NOMO-1 treated with DMSO at 0.1 percent for 48 hours (cell line): Measurements from ENCODE around the gene MLST8.

Source experiments
- DNase-seq: peaks from one replicate; lab custom pipeline; 2025; ENCODE audit not compliant: unreplicated experiment; lab: John Stamatoyannopoulos, UW

The MLST8 gene

DNA sequence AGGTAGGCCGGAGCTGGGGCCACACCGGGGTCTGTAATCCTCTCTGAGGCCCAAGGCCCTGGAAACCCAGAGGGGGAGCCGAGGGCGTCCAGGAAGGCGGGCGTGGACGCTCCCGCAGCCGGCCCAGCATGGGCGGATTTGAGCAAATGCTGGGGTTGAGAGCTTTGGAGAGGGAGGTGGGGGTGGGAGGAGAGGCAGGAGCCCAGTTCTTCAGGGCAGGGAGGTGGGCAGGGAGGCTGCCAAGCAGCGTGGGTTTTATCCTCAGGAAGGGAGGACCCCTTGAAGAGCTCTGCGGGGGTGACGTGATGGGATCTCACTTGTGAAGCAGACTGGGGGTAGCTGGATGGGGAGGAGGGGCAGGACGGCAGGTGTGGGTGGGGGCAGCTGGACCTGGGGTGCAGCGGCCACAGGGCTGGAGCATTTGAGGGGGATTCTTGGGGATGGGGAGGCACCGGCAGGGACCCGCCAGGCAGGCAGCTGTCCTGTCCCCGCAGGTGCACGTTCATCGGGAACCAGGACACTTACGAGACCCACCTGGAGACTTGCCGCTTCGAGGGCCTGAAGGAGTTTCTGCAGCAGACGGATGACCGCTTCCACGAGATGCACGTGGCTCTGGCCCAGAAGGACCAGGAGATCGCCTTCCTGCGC lies 32.4 kb upstream of the MLST8 start:
- no peak for DNase-seq

DNA sequence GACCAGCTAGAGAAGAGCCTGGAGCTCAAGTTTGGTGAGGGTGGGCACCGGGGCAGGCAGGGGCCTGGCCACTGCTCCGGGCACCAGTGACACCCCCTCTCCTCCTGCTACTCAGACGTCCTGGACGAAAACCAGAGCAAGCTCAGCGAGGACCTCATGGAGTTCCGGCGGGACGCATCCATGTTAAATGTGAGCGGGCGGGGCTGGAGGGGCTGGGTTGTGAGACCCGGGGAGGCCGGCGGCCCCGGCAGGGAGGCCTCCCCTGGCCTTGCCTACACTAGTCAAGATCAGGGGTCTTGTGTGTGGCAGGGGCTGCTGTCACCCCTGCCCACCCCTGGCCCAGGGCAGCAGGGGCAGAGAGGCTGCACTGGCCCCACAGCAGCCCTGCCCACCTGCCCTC lies 31.9 kb upstream of the MLST8 start:
- DNase-seq: no peak

DNA sequence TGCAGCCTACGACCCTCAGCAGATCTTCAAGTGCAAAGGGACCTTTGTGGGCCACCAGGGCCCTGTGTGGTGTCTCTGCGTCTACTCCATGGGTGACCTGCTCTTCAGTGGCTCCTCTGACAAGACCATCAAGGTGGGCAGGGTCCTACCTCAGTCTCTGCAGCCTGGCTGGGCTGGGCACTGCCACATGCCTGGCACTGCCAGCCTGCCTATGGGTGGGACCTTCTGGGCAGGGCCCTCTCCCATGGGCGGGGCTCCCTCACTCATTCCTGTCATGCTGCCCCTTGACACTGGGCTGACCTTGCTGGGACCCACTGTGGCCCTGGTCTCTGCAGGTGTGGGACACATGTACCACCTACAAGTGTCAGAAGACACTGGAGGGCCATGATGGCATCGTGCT lies 31.3 kb upstream of the MLST8 start:
- no peak for DNase-seq

DNA sequence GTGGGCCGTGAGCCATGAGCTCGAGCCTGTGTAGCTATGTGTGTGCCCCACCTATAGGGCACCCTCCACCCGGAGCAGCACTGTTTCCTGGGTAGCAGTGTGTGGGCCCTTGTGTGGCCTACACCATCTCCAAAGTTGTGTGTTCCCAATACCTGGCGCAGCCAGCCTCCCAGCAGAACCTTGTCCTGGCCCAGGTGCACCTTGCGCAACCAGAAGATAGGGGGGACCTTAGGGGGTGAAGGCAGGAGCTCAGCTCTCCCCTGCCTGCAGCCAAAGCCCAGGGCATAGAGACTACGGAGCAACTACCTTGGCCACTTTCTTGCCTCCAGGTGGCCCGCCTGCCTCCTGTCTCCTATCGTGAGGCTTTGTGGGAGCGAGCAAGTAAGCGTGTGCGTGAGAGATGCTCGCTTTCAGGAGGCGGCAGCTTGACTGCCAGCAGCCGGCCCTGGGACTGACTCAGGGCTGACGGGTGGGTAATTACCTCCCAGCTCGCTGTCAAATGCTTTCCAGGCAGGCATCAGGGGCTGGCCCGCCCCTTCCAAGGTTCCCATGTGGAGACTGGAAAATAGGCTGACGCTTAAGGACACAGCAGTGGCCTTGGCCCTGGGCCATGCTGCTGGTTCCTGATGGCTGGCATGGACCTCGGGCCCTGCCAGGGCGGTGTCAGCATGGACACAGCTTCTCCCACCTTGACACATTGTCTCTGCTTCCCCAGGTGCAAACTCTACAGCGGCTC lies 30.7 kb upstream of the MLST8 start:
- no peak for DNase-seq

DNA sequence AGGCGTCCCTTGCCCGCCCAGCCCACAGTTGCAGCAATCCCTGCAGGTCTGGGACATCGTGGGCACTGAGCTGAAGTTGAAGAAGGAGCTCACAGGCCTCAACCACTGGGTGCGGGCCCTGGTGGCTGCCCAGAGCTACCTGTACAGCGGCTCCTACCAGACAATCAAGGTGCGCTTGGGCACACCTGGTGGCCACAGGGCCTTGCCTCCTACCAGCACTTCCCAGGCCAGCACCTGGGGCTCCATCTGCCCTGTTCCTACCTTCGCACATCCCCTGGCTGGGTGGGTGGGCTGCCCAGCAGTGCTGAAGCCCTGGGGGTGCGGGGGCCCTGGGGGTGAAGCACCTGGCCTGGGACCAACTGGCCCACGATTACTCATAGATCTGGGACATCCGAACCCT lies 29.8 kb upstream of the MLST8 start:
- DNase-seq: no peak

DNA sequence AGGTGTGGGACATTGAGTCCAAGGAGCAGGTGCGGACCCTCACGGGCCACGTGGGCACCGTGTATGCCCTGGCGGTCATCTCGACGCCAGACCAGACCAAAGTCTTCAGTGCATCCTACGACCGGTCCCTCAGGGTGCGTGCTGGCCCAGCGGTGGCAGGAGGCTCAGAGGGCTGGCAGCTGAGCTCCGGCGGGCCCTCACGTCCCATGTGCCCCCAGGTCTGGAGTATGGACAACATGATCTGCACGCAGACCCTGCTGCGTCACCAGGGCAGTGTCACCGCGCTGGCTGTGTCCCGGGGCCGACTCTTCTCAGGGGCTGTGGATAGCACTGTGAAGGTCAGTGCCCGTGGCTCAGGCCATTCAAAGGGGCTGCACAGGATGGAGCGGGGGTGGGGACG lies 29.2 kb upstream of the MLST8 start:
- DNase-seq: no peak

DNA sequence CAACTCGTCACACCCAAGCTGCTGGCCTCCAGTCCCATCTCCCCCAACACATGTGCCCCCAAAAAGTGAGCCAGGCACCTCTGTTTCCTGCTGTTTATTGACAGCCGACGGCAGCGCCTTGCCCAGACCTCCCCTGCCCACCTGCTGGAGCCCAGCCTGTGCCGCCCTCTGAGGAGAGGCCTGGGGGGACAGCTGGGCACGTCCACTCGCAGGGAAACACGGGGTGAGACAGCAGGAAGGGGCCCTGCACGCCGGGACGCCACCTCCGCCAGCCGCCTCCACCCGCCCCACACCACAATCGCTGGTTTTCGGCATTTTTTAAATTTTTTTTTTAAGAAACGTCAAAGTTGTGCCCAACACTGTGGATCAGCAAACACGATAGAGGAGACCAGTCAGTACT lies 28.2 kb upstream of the MLST8 start:
- DNase-seq: no peak

DNA sequence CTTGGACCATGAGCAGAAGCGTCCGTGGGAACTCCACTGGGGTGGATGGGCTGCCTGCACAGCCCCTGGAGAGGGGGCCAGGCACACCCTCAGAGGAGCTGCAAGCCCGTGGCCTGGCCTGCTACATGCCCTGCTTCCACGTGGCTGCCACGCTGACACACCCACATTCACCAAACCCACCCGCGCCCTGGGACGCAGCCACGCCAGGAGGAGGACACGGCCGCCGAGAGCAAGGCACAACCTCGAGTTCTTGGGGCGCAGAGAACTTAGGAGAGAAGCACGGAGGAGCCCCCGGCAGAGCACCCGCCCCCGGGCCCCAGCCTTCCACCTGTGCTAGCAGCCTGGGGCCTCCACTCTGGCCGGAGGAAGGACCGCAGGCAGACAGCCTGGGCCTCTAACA lies 27.7 kb upstream of the MLST8 start:
- no peak for DNase-seq

DNA sequence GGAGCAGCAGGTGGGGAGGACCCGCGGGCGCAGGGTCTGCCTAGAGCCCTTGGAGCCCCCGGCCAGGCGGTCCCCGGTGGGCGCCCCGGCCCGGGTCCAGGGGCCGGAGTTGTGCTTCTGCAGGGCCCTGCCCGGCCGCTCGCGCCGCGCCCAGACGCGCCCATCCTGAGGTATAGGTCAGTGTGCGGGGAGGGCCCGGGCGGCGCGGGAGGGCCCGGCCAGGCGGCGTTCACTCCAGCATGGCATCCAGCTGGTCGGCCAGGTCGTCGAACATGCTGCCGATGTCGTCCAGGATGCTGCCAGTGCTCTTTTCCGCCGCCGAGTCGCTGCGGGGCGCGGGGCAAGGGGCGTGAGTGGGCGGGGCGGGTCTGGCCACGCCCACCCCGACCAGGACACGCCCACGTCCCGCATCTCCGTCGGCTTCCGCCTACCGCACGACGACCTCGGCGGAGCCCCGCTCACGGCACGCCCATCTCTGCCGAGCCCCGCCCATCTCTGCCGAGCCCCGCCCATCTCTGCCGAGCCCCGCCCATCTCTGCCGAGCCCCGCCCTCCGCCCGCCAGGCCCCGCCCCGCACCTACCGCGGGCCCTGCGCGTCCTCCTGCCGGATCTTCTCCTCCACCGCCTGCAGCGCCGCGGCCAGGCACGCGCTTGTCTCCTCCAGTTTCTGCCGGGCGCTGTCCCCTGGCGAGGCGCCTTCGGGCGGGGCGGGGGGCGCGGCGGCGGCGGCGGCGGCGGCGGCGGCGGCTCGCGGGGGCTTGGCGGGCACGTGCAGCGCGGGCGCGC lies 26.7 kb upstream of the MLST8 start:
- no peak for DNase-seq

DNA sequence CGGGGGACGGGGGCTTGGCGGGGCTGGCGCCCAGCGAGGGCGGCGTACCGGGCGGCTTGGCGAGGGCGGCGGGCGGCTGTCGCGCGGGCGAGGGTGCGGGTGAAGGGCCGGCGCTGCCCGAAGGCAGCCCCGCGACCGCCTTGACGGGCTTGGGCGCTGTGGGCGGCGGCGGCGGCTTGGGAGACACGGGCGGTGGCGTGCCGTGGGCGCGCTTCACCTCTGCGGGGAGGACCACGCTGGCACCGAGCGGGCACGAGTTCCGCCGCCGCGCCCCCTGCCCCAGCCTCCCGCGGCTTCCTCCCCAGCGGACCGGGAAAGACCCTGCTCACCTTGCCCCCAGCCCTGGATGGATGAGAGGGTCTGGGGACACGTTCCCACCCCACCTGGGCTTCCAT lies 26.1 kb upstream of the MLST8 start:
- DNase-seq: no peak

DNA sequence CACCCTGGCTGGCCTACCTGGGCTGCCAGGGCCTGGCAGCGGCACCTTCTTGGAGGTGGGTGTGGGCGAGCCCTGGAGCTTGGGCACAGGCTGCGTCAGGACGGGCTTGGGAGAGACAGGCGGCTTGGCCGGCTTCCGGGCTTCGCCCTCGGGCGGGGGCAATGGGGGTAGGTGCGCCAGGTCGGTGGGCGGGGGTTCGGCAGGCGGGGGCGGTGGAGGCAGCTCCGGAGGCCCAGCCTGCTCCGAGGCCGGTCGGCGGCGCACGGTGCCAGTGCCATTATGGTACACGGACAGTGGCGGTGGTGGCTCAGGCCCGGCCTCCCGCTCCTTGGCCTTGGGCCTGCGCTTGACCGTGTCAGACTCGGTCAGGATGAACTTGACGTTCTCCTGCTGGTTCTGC lies 25.7 kb upstream of the MLST8 start:
- no peak for DNase-seq

DNA sequence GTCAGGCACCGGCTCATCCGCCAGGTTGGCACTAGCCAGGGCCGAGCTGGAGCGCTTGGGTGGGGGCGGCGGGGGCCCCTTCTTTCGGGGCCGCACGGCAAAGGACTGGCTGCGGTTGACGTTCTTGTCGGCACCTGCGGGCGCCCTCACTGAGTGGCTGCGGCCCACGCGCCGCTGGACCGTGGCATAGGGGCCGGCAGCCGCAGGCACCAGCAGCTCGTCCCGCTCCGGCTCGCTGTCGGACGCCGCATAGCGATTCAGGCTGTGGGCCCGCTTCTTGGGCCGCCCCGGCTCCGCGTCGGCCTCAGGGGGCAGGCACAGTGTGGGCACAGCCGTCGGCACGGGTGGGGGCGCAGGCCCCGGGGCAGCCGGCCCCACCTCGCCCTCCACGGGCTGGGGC lies 24.8 kb upstream of the MLST8 start:
- DNase-seq: no peak

DNA sequence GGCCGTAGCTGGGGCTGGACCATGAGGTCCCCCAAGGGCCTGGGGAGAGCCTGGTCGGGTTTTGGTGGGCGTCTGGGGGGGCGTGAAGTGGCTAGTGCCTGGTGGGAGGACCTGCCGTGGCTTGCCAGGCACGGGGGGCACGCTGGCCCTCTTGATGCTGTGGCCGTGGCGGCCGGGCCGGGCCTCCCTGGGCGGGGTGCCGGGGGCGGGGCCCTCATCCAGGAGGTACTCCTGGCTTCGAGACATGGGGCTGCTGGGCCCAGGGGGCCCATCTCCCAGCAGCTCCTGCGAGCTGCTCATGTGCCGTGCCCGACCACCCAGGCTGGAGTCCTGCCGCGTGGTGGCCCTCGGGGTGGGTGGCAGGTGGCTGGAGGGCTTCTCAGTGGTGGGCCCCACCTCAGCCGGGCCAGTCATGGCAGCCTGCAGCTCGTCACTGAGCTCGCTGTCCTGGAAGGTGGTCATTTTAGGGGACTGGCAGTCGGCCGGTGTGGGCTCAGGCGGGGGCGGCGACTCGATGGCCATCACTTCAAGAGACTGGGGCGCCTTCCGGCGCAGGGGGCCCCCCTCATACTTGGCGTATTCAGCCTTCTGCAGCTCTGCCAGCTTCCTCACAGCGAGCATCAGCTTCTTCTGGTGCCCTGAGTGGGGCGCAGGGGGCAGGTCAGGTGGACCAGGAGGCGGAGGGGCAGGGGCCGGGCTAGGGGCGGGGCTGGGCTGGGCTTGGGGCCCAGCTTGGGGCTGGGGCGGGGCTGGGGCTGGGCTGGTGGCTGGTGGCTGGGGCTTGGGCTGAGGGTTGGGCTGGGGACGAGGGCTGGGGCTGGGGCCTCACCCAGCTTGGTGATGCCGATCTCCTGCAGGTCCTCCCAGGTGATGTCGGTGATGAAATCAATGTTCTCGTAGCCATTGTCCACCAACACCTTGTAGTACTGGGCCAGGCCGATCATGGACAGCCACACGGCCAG lies 24.0 kb upstream of the MLST8 start:
- DNase-seq: no peak

DNA sequence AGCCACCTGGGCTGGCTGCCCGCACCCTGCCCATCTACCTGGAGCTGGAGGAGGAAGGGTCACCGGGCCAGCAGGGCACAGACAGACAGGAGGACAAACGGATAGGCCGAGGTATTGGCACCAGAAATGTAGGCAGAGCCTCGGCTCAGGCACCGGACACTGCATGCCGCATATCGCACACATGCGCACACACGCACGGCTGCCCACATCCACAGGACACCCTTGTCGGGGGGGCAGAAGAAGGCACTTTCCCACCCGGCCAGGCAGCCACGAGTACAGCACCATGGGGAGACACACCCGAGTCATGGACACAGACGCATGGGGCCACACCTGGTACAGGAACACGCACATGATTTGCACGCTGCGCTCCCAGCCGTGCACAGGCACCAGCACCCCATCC lies 23.3 kb upstream of the MLST8 start:
- DNase-seq: no peak

DNA sequence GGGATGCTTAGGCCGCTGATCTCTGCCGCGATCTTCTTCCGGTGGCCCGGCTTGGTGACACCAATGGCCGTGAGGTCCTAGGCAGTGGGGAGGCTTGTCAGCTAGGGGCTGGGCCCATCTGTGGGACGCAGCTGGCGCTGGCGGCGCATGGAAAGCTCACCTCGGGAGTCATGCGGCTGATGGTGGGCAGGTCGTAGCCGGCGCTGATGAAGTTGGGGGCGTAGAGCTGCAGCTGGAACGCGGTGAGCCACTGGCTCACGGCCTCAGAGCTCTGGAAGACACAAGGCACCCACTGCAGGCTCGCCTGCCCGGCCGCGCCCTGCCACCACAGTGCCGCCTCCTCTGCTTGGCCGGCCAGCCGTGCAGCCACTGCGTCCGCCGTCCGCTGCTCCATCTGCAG lies 21.6 kb upstream of the MLST8 start:
- no peak for DNase-seq

DNA sequence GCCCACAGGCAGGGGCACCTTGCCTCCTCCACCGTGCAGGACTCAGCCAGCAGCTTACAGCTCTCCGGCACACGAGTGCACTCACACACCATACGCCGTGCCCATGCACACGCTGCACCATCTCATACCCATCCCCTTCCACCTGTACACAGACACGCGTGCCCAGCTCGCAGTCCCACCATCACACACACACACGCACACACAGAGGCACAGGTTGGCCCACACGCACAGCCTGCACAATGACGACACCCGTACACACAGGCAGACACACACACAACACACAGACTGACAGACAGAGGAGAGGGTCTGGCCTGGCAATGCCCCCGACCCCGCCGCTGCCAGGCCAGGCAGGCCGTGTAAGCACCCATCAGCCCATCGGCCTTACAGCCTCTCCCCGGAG lies 20.9 kb upstream of the MLST8 start:
- no peak for DNase-seq

DNA sequence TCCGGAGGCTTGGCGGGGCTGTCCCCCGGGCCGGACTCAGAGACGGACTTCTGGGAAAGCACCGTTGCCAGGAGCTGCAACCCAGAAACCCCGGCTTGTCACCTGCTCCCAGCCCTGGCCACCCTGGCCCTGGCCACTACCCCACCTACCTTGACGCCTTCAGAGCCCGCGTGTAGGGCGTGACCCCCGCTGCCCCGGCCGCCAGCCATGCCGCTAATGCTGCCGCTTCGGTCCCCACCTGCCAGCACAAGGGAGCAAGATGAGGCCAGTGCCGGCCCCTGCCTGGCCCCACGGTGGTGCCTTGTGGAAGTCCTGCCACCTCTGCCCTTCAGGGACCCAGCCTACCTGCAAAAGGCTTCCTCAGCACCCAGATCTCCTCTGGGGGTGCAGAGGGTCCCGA lies 20.3 kb upstream of the MLST8 start:
- DNase-seq: no peak

DNA sequence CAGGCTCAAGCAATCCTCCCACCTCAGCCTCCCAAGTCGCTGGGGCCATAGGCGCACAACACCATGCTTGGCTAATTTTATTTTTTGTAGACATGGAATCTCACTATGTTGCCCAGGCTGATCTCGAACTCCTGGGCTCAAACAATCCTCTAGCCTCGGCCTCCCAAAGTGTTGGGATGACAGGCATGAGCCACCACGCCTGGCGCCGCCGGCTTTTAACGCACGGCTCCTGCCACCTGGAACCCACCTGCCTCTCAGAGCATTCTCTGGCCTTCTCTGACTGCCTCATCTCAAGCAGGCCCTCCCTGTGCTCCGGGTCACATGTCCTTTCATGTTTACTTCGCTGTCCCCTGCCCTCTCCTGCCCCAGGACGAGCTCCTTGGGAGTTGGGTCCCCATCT lies 19.2 kb upstream of the MLST8 start:
- DNase-seq: no peak

DNA sequence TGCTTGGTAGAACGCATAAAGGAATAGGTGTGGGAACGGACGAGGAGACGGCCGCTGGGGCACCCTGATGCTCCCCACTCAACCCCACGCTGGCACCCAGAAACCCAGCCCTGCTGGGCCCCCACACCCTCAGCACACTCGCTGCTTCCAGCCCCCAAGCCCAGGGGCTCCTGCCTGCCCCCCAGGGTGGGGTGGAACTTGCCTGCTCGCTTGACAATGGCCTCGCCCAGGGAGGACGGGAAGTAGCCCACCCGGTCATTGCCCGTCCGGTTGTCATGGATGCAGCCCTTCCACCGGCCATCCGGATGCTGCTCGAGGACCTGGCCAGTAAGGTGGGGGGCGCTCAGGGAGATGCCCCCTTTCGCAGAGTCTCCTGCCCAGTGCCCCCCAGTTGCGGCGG lies 18.7 kb upstream of the MLST8 start:
- no peak for DNase-seq

DNA sequence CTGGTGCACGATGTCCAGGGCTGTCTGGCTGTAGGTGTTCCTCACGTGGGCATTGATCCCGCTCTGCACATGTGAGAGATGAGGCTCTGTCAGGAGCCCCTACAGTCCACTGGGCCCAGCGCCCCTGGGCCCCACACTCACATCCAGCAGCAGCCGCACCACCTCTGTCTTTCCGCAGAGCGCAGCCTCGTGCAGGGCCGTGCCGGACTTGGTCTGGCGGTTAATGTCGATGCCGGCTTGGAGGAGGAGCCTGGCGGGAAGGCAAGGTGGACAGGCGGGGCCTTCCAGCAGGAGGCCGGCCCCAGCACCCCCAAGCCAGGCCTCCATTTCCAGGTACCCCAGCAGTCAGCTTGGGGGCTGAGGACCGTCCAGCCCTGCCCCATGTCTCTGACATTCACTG lies 18.0 kb upstream of the MLST8 start:
- DNase-seq: no peak

DNA sequence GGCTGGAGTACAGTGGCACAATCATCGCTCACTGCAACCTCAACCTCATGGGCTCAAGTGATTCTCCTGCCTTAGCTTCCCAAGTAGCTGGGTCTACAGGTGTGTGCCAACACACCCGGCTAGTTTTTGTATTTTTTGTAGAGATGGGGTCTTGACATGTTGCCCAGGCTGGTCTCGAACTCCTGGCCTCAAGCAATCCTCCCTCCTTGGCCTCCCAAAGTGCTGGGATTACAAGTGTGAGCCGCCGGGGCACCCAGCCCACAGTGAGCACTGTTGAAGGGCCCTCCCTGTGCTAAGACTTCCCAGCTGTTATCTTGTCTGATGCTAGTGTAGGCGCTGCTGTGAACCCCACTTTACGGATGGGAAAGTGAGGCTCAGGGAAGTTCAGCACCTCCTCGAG lies 16.9 kb upstream of the MLST8 start:
- no peak for DNase-seq
